ENCODE measurements around the gene JAK1. TPM values are rescaled to one million over a fixed set of nuclear protein-coding genes. Genes with fewer than 3 reads are reported as not detected.

JAK1 gene
- total RNA-seq, 1 experiment from 2014 or later: 138 TPM

- H3K4me1 ChIP-seq (ENCODE audit: control insufficient read depth, insufficient read depth, low read length): no peaks in the 10 kb centered on the region
- no peak overlapping the region for H3K27ac ChIP-seq (ENCODE audit: low read length)
- in situ Hi-C loops (cut with HindIII; ENCODE audit: low pct_unique_long_range_greater_than_20kb, low sequenced_read_pairs) (no loop called here), intact Hi-C loops (cut with micrococcal nuclease; ENCODE audit: unreplicated experiment) (no loop called here)
- ChIA-PET POLR2A (interaction anchor here (0.6 kb wide), 1 partner anchor 54 kb away, joined by 4 read pairs; no protein-coding TSS in a partner anchor), CTCF (no interaction called here)
- ATAC-seq (no peak), DNase-seq (ENCODE audit: low read depth, low spot score) (no peak)
- TF ChIP-seq CTCF (IDR thresholded peaks at IDR 0.05) (no peak), POLR2AphosphoS5 (IDR thresholded peaks at IDR 0.05; ENCODE audit: low read depth, low read length) (no peak), REST (IDR thresholded peaks at IDR 0.05; ENCODE audit: insufficient read depth in 1 of 2, low read depth in 2 of 2, low read length in 1 of 2) (no peak), TCF7L2 (IDR thresholded peaks at IDR 0.05; ENCODE audit: low read depth, low read length) (no peak), SIN3A (IDR thresholded peaks at IDR 0.05; ENCODE audit: borderline replicate concordance, insufficient read depth, low read depth, low read length) (no peak)
- peaks cover 5% of the 10 kb centered on the region for H3K36me3 ChIP-seq (ENCODE audit: control insufficient read depth, insufficient read depth, low read length)
- no peak overlapping the region for H3K4me3 ChIP-seq (ENCODE audit: low read depth in 2 of 2, low read length in 2 of 2)
- H3K9me3 ChIP-seq (ENCODE audit: control insufficient read depth, insufficient read depth, low read depth, low read length): no peaks in the 10 kb centered on the region
- H3K27me3 ChIP-seq (ENCODE audit: control insufficient read depth, insufficient read depth, low read length): no peaks in the 10 kb centered on the region
- no TSS peak for BruUV-seq (replicated peaks)
Observed at GRCh38 chr1:64882574-64883255, 83.6 kb downstream of the JAK1 start.

- no peaks in the 10 kb centered on the region for H3K9me3 ChIP-seq (ENCODE audit: control insufficient read depth, insufficient read depth, low read depth, low read length)
- ChIA-PET CTCF (no interaction called here), POLR2A (no interaction called here)
- ATAC-seq (no peak), DNase-seq (ENCODE audit: low read depth, low spot score) (no peak)
- H3K4me3 ChIP-seq (ENCODE audit: low read depth in 2 of 2, low read length in 2 of 2): no peak overlapping the region
- no peaks in the 10 kb centered on the region for H3K4me1 ChIP-seq (ENCODE audit: control insufficient read depth, insufficient read depth, low read length)
- BruUV-seq (replicated peaks): no TSS peak
- intact Hi-C loops (cut with micrococcal nuclease; ENCODE audit: unreplicated experiment) (no loop called here), in situ Hi-C loops (cut with HindIII; ENCODE audit: low pct_unique_long_range_greater_than_20kb, low sequenced_read_pairs) (no loop called here)
- TF ChIP-seq POLR2AphosphoS5 (IDR thresholded peaks at IDR 0.05; ENCODE audit: low read depth, low read length) (no peak), REST (IDR thresholded peaks at IDR 0.05; ENCODE audit: insufficient read depth in 1 of 2, low read depth in 2 of 2, low read length in 1 of 2) (no peak), SIN3A (IDR thresholded peaks at IDR 0.05; ENCODE audit: borderline replicate concordance, insufficient read depth, low read depth, low read length) (no peak), TCF7L2 (IDR thresholded peaks at IDR 0.05; ENCODE audit: low read depth, low read length) (no peak), CTCF (IDR thresholded peaks at IDR 0.05) (no peak)
- H3K36me3 ChIP-seq (ENCODE audit: control insufficient read depth, insufficient read depth, low read length): peaks cover 5% of the 10 kb centered on the region
- no peaks in the 10 kb centered on the region for H3K27me3 ChIP-seq (ENCODE audit: control insufficient read depth, insufficient read depth, low read length)
- no peak overlapping the region for H3K27ac ChIP-seq (ENCODE audit: low read length)
Observed at GRCh38 chr1:64881281-64881680, 85.1 kb downstream of the JAK1 start.

All from Panc1 (cell line).